Fibroblast of villous mesenchyme (primary cell): Measurements from ENCODE around the gene PARD6B. TPM values are rescaled to one million over a fixed set of nuclear protein-coding genes. Genes with fewer than 3 reads are reported as not detected.
"Not testable (repeated sequence)": the region's sequence is repeated elsewhere in the genome, so short reads cannot be mapped to it uniquely, and the experiment has no call there.

ENCODE experiments used
- DNase-seq: peaks from one replicate; pipeline ENCODE4 v3.0.0-alpha.2; 2010; ENCODE audit warnings: low read depth
- H3K4me3 ChIP-seq: 2 replicates; pipeline ENCODE4 v1.5.1; 2011; ENCODE audit warnings: low read depth, mild to moderate bottlenecking, low read length
- CTCF ChIP-seq: IDR thresholded peaks from 2 replicates; pipeline ENCODE4 v1.5.1; 2012; ENCODE audit warnings: low read depth, mild to moderate bottlenecking, low read length; ENCODE audit not compliant: insufficient read depth
- total RNA-seq: library from RNA; depleted of rRNA; stranded (reverse); fragments of >200 nt; gene quantifications from 2 replicates; pipeline ENCODE4 v1.2.3, GENCODE V29; 2012

The PARD6B gene
- total RNA-seq, 1 donor, result 6.5 TPM

DNA sequence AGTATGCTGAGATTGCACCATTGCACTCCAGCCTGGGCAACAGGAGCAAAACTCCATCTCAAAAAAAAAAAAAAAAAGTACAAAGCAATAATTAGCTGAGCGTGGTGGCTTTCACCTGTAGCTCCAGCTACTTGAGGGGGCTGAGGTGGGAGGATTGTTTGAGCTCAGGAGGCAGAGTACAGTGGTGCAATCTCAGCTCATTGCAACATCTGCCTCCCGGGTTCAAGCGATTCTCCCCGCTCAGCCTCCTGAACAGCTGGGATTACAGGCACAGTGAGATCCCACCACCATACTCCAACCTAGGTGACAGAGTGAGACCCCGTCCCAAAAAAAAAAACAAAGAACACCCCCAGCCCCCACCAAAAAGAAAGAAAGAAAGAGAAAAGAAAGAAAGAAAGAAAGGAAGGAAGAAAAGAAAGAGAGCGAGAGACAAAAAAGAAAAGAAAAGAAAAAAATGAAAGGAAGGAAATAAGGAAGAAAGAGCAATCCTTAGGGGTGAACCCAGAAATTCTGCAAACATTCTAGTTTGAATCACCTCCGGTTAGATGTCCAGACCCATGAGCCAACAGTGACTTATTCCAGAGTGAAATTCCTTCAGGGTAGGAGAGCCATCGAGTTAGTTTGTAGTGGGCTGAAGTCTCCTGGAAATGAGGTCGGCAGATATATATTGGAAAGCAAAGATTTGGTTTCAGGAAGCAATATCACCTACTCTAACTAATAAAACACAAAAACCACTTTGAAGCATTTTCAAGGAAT, 36.8 kb upstream of the PARD6B start:
- DNase-seq, result no peak
- H3K4me3 ChIP-seq, result no peak overlapping the region
- no peak for TF ChIP-seq CTCF

- TF ChIP-seq CTCF, result no peak
- H3K4me3 ChIP-seq, result no peak overlapping the region
- no peak for DNase-seq
Observed at GRCh38 chr20:50695135-50695872, 36.1 kb upstream of the PARD6B start.

GRCh38 chr20:50698255-50698654, 33.1 kb upstream of the PARD6B start:
- DNase-seq, H3K4me3 ChIP-seq: not testable (repeated sequence)

- no peak for DNase-seq
- no peak for TF ChIP-seq CTCF
- H3K4me3 ChIP-seq, result no peak overlapping the region
Observed at GRCh38 chr20:50699688-50700087, 31.7 kb upstream of the PARD6B start.

DNA sequence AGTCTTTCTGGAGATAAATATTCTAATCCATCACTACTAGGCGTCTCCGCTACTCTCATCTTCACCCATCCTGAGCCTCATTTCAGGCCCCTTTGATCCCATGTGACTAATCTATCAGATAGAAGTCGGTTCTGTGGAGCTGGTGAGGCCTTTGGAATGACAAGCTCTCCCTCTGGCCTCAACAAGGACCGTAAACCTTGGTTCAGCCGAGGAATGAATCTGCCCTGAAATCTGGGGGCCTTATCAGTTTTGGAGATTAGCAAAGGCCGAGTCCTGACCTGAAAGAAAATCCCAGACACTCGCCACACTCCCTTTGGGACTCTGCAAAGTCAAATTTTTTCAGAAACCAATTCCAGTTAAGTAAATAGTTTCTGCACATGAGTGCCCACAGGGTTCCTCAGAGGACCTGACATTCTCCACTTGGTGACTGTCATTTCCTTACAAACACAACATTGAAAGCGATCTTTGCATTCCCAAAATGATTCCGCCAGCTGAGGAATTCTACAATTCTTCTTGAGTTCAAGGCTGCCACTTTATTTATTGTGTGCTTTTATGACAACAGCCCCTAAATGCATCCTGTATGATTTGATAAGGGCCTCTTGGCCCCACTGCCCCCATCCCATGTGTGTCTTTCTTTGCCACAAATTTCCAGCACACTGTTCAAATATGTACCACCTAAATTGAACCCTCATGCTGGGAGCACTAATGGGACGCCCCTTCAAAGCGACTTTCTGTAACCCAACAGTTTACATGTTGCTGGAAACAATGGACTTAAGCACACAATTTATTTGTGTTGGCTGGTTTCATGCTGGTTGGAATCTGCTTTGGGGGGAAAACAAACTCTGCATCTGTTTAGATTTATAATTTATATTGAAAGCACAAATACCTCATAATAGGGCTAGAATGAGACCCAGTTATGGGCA, 30.1 kb upstream of the PARD6B start:
- TF ChIP-seq CTCF, result no peak
- peak; percentile 40 for DNase-seq

DNA sequence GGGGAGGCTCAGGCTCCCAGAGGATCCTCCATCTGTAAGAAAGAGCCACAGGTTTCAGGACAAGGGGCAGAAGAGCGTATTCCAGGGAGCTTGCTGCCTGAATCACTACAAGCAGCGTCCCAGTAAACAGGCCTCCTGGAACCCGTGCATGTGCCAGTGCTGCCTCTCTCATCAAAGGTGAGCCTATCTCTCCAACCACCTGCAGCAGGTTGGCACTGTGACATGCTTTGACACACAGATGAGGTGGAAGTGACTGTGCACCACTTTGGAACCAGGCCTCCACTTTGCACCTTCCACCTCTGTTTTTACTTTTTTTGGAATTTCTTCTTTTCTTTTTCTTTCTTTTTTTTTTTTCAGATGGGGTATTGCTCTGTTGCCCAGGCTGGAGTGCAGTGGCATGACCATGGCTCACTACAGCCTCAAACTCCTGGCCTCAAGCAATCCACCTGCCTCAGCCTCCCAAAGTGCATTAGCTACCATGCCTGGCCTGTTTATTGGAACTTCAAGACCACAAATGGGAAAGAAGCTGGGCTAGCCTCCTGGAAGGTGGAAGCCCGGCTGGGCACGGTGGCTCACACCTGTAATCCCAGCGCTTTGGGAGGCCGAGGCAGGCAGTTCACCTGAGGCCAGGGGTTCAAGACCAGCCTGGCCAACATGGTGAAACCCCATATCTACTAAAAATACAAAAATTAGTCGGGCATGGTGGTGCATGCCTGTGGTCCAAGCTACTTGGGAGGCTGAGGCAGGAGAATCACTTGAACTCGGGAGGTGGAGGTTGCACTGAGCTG, 27.5 kb upstream of the PARD6B start:
- not testable (repeated sequence) for H3K4me3 ChIP-seq, DNase-seq

More for the DNA sequence above, 30.1 kb upstream of the PARD6B start:
- no peak overlapping the region for H3K4me3 ChIP-seq

GRCh38 chr20:50704514-50704913, 26.9 kb upstream of the PARD6B start:
- no peak overlapping the region for H3K4me3 ChIP-seq
- no peak for DNase-seq
- no peak for TF ChIP-seq CTCF
